ENCODE results near the gene R3HDML. TPM values are rescaled to one million over a fixed set of nuclear protein-coding genes. Genes with fewer than 3 reads are reported as not detected.

The R3HDML gene
- total and polyA plus RNA-seq, 2 of the 13 experiments (the other 11 are each of a cell fraction or from before 2014, with no cell fraction given) = not detected

GRCh38 chr20:44348168-44348659 lies 11.4 kb downstream of the R3HDML start (continued):
- TF ChIP-seq PCBP2 (optimal IDR thresholded peaks at IDR 0.05; ENCODE audit: low read depth, low read length, poor library complexity, severe bottlenecking) (peak; percentile 98), ZNF224 (CRISPR knock-in tag; IDR thresholded peaks at IDR 0.05) (no peak)

- BruUV-seq (replicated peaks) = TSS peak; percentile 33
- ChIA-PET CTCF (ENCODE audit: low intra/inter-chr PET ratio, low total read pairs) (no interaction called here), POLR2A (no interaction called here)
- Histone ChIP-seq H3K9ac (ENCODE audit: insufficient read depth, low read depth, low read length) (no peak overlapping the region), H3K4me1 (ENCODE audit: insufficient read depth, low read length) (peaks cover 59% of the 10 kb centered on the region), H3K9me3 (ENCODE audit: low read length) (no peaks in the 10 kb centered on the region), H3K4me2 (ENCODE audit: low read depth, low read length) (no peak overlapping the region), H2AFZ (ENCODE audit: low read length) (no peak overlapping the region), H3K36me3 (replicated peaks in 1 of 2; ENCODE audit: control insufficient read depth in 1 of 2, insufficient read depth in 2 of 2, low read length in 2 of 2) (no peaks in the 10 kb centered on the region), H3K27ac (ENCODE audit: extremely low read length, insufficient read depth, low read length) (no peak overlapping the region), H4K20me1 (ENCODE audit: insufficient read depth, low read length) (no peaks in the 10 kb centered on the region), H3K79me2 (ENCODE audit: insufficient read depth, low read length) (no peaks in the 10 kb centered on the region), H3K4me3 (replicated peaks in 1 of 3; ENCODE audit: insufficient read depth in 1 of 3, low read depth in 2 of 3, low read length in 3 of 3) (no peak overlapping the region), H3K27me3 (ENCODE audit: control insufficient read depth in 1 of 2, insufficient read depth in 2 of 2, low read length in 2 of 2) (no peaks in the 10 kb centered on the region)
- FAIRE-seq = no peak
- WGBS (ENCODE audit: low lambda C conversion rate) = 85% methylated on average over 3 of the region's 3 CpGs
- in situ Hi-C loops (cut with HindIII; ENCODE audit: extremely low pct_ligation_motif_present, low pct_unique_long_range_greater_than_20kb) = no loop called here
- TF ChIP-seq ZNF3 (CRISPR knock-in tag; IDR thresholded peaks at IDR 0.05) (peak; percentile 99), SPEN (CRISPR knock-in tag; IDR thresholded peaks at IDR 0.05; ENCODE audit: low read depth) (no peak), LBX2 (CRISPR knock-in tag; IDR thresholded peaks at IDR 0.05; ENCODE audit: borderline replicate concordance) (no peak), EHMT2 (IDR thresholded peaks at IDR 0.05; ENCODE audit: borderline replicate concordance, low read depth, low read length) (no peak), ZGPAT (CRISPR knock-in tag; IDR thresholded peaks at IDR 0.05) (no peak)
- ATAC-seq = no peak
- no peak for DNase-seq (ENCODE audit: low spot score)
- intact Hi-C loops (cut with micrococcal nuclease; ENCODE audit: unreplicated experiment) = no loop called here
Observed at GRCh38 chr20:44349349-44349748, 12.5 kb downstream of the R3HDML start.

Measured in HepG2 (cell line).